Inflammatory macrophage treated with lipopolysaccharide for 4 hours (primary cell): ENCODE data around the gene RPRD2.
"Not testable (repeated sequence)": the region's sequence is repeated elsewhere in the genome, so short reads cannot be mapped to it uniquely, and the experiment has no call there.

ENCODE experiments used
- DNase-seq: peaks from one replicate; pipeline ENCODE4 v3.0.0-alpha.2; 2020

RPRD2 gene

GRCh38 chr1:150363426-150364230, at the start of gene RPRD2:
TSS of gene RPRD2 (plus strand) at chr1:150364147. CDS start at chr1:150364715, 568 bp downstream.
- peak; percentile 98 for DNase-seq

- not testable (repeated sequence) for DNase-seq
These were observed 49.3 kb upstream of the RPRD2 start for GRCh38 chr1:150314691-150315090.

- peak; percentile 15 for DNase-seq
These were observed 43.3 kb upstream of the RPRD2 start for GRCh38 chr1:150320667-150320978.

- DNase-seq = peak; percentile 1
These were observed 42.2 kb upstream of the RPRD2 start for GRCh38 chr1:150321826-150322166.

- DNase-seq = peak; percentile 99
These were observed 41.6 kb upstream of the RPRD2 start for GRCh38 chr1:150322310-150322709.

GRCh38 chr1:150332651-150333290, 31.2 kb upstream of the RPRD2 start:
- no peak for DNase-seq

GRCh38 chr1:150346316-150346715, 17.6 kb upstream of the RPRD2 start:
- no peak for DNase-seq

- DNase-seq = peak; percentile 50
These were observed 11.1 kb upstream of the RPRD2 start for GRCh38 chr1:150352866-150353265.

GRCh38 chr1:150362721-150363425, 1.1 kb upstream of the RPRD2 start:
- no peak for DNase-seq

GRCh38 chr1:150364231-150365003, 470 bp downstream of the RPRD2 start:
- peak; percentile 82 for DNase-seq

- DNase-seq = peak; percentile 37
These were observed 2.0 kb downstream of the RPRD2 start for GRCh38 chr1:150365941-150366340.

- peak; percentile 12 for DNase-seq
These were observed 2.7 kb downstream of the RPRD2 start for GRCh38 chr1:150366416-150367296.

- DNase-seq = no peak
These were observed 7.2 kb downstream of the RPRD2 start for GRCh38 chr1:150371110-150371509.

- no peak for DNase-seq
These were observed 8.6 kb downstream of the RPRD2 start for GRCh38 chr1:150372580-150372979.

- no peak for DNase-seq
These were observed 12.2 kb downstream of the RPRD2 start for GRCh38 chr1:150376110-150376509.

GRCh38 chr1:150383631-150384324, 19.8 kb downstream of the RPRD2 start:
- DNase-seq = no peak

- no peak for DNase-seq
These were observed 21.8 kb downstream of the RPRD2 start for GRCh38 chr1:150385537-150386445.

- DNase-seq = no peak
These were observed 22.6 kb downstream of the RPRD2 start for GRCh38 chr1:150386592-150386991.

- DNase-seq = peak; percentile 30
These were observed 23.3 kb downstream of the RPRD2 start for GRCh38 chr1:150387200-150387599.

- no peak for DNase-seq
These were observed 24.3 kb downstream of the RPRD2 start for GRCh38 chr1:150388241-150388640.
